Measurements from ENCODE around the gene NFATC3.
A peak's percentile ranks its signal among the peaks of the same experiment; 100 is the strongest.
"Not testable (repeated sequence)": the region's sequence is repeated elsewhere in the genome, so short reads cannot be mapped to it uniquely, and the experiment has no call there.

NFATC3 gene

GRCh38 chr16:68090130-68090529 is 5.0 kb downstream of the NFATC3 start:
- DNase-seq: peak in 2 of 3 donors; percentile 31 to 40

GRCh38 chr16:68090533-68090932 is 5.4 kb downstream of the NFATC3 start:
- no peak for DNase-seq

- DNase-seq: no peak
These were observed 6.5 kb downstream of the NFATC3 start for GRCh38 chr16:68091380-68092261.

- not testable (repeated sequence) for DNase-seq
These were observed 7.1 kb downstream of the NFATC3 start for GRCh38 chr16:68092275-68092674.

GRCh38 chr16:68093816-68094613 is 8.8 kb downstream of the NFATC3 start:
- DNase-seq: peak; percentile 26 to 58 (median 42)

- no peak for DNase-seq
These were observed 9.4 kb downstream of the NFATC3 start for GRCh38 chr16:68094614-68094934.

GRCh38 chr16:68096491-68096890 is 11.3 kb downstream of the NFATC3 start:
- no peak for DNase-seq

GRCh38 chr16:68097088-68097487 is 11.9 kb downstream of the NFATC3 start:
- DNase-seq: no peak

- DNase-seq: no peak
These were observed 12.7 kb downstream of the NFATC3 start for GRCh38 chr16:68097895-68098294.

GRCh38 chr16:68100488-68100887 is 15.3 kb downstream of the NFATC3 start:
- DNase-seq: no peak

GRCh38 chr16:68105611-68106010 is 20.4 kb downstream of the NFATC3 start:
- DNase-seq: no peak

- DNase-seq: not testable (repeated sequence)
These were observed 22.2 kb downstream of the NFATC3 start for GRCh38 chr16:68107230-68107928.

- not testable (repeated sequence) for DNase-seq
These were observed 24.0 kb downstream of the NFATC3 start for GRCh38 chr16:68109156-68109555.

- DNase-seq: not testable (repeated sequence)
These were observed 25.4 kb downstream of the NFATC3 start for GRCh38 chr16:68110611-68111010.

GRCh38 chr16:68111379-68111778 is 26.2 kb downstream of the NFATC3 start:
- DNase-seq: no peak

GRCh38 chr16:68113059-68113761 is 28.0 kb downstream of the NFATC3 start:
- DNase-seq: no peak

- no peak for DNase-seq
These were observed 28.6 kb downstream of the NFATC3 start for GRCh38 chr16:68113765-68114240.

GRCh38 chr16:68114939-68115338 is 29.8 kb downstream of the NFATC3 start:
- DNase-seq: not testable (repeated sequence)

- no peak for DNase-seq
These were observed 30.7 kb downstream of the NFATC3 start for GRCh38 chr16:68115851-68116250.

- peak; percentile 31 to 49 (median 46) for DNase-seq
These were observed 31.2 kb downstream of the NFATC3 start for GRCh38 chr16:68116256-68116867.

- DNase-seq: no peak
These were observed 32.7 kb downstream of the NFATC3 start for GRCh38 chr16:68117884-68118283.

GRCh38 chr16:68118954-68119353 is 33.8 kb downstream of the NFATC3 start:
- DNase-seq: not testable (repeated sequence)
